Fibroblast of lung (primary cell): ENCODE data around the gene MROH2A.

Experiments
- CTCF ChIP-seq, 2 donors: IDR thresholded peaks in 1 of 2; conservative IDR thresholded peaks in 1 of 2; 1 replicate in 1 of 2; 2 replicates in 1 of 2; pipeline ENCODE4 v1.5.1; 2011 to 2012; ENCODE audit warnings: low read length in 2 of 2, control low read depth in 1 of 2, inconsistent platforms in 1 of 2, low read depth in 1 of 2, mild to moderate bottlenecking in 1 of 2
- EZH2 ChIP-seq: IDR thresholded peaks from 2 replicates; pipeline ENCODE4 v1.5.1; 2012; ENCODE audit warnings: low read length, control low read depth, mild to moderate bottlenecking; ENCODE audit errors: missing control alignments

GRCh38 chr2:233768076-233768475, 10.1 kb upstream of the MROH2A start:
- TF ChIP-seq CTCF (conservative IDR thresholded peaks at IDR 0.05 in 1 of 2, IDR thresholded peaks at IDR 0.05 in 1 of 2; ENCODE audit: low read depth in 1 of 2, low read length in 2 of 2) (no peak), EZH2 (no peak)
